ENCODE results near the gene CFAP97D2. TPM values are rescaled to one million over a fixed set of nuclear protein-coding genes. Genes with fewer than 3 reads are reported as not detected.

Gene CFAP97D2
- polyA plus RNA-seq, 3 donors, result 0.21 TPM; not detected in 2

DNA sequence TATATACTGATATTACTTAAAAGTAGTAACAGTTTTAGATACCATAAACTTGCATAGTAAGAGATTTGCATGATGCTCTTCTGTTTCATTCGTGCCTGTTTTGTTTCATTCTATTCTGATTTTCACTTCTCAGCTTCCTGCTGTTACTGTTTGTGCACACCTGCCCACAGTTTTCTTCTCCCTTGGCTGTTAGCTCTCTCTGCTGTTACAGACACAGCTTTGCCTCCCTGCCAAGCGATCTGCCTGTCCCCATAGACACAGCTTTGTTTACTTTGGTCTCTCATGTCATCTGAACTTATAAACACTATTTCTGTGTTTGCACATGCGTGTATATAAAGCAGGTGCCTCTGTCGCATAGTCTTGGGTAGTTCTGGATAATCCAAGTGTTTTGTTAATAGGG is 80.9 kb downstream of the CFAP97D2 start:
- Histone ChIP-seq H3K4me1 (ENCODE audit: control insufficient read depth in 1 of 2, insufficient read depth in 2 of 2, low read length in 2 of 2) (no peaks in the 10 kb centered on the region), H3K79me2 (ENCODE audit: insufficient read depth, low read length) (no peaks in the 10 kb centered on the region), H3K4me3 (replicated peaks in 1 of 3; ENCODE audit: low read depth in 2 of 3, low read length in 3 of 3) (no peak overlapping the region), H3K9ac (ENCODE audit: insufficient read depth, low read length, poor library complexity, severe bottlenecking) (no peak overlapping the region), H3K27ac (ENCODE audit: low read depth in 1 of 2, low read length in 2 of 2) (no peak overlapping the region), H3K4me2 (replicated peaks; ENCODE audit: extremely low read depth, low read length, poor library complexity, severe bottlenecking) (no peak overlapping the region), H3K27me3 (ENCODE audit: control insufficient read depth in 2 of 2, insufficient read depth in 2 of 2, low read length in 2 of 2) (no peaks in the 10 kb centered on the region), H3K36me3 (replicated peaks in 1 of 2; ENCODE audit: control insufficient read depth in 1 of 2, insufficient read depth in 2 of 2, low read length in 2 of 2) (peaks cover 78 to 100% of the 10 kb centered on the region in 2 donors), H3K9me3 (replicated peaks in 1 of 2; ENCODE audit: control insufficient read depth in 1 of 2, insufficient read depth in 1 of 2, low read length in 2 of 2) (no peaks in the 10 kb centered on the region), H2AFZ (ENCODE audit: insufficient read depth, low read depth, low read length, poor library complexity, severe bottlenecking) (no peak overlapping the region), H4K20me1 (ENCODE audit: insufficient read depth, low read length) (no peaks in the 10 kb centered on the region)
- TF ChIP-seq, protein P1, sequence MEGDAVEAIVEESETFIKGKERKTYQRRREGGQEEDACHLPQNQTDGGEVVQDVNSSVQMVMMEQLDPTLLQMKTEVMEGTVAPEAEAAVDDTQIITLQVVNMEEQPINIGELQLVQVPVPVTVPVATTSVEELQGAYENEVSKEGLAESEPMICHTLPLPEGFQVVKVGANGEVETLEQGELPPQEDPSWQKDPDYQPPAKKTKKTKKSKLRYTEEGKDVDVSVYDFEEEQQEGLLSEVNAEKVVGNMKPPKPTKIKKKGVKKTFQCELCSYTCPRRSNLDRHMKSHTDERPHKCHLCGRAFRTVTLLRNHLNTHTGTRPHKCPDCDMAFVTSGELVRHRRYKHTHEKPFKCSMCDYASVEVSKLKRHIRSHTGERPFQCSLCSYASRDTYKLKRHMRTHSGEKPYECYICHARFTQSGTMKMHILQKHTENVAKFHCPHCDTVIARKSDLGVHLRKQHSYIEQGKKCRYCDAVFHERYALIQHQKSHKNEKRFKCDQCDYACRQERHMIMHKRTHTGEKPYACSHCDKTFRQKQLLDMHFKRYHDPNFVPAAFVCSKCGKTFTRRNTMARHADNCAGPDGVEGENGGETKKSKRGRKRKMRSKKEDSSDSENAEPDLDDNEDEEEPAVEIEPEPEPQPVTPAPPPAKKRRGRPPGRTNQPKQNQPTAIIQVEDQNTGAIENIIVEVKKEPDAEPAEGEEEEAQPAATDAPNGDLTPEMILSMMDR (IDR thresholded peaks at IDR 0.05), result no peak
- intact Hi-C loops (cut with micrococcal nuclease), result no loop called here
- Mint-ChIP-seq H3K27ac (no peak overlapping the region), H3K9me3 (no peaks in the 10 kb centered on the region), H3K4me1 (peaks cover 5% of the 10 kb centered on the region), H3K36me3 (peaks cover 84 to 96% of the 10 kb centered on the region in 2 donors), H3K4me3 (no peak overlapping the region), H3K27me3 (ENCODE audit: low read depth in 3 of 3) (peaks cover 0 to 2% (median 0%) of the 10 kb centered on the region in 3 donors)
- DNase-seq, result no peak
- WGBS (ENCODE audit: insufficient coverage), result 100% methylated on average over 4 of the region's 4 CpGs

DNA sequence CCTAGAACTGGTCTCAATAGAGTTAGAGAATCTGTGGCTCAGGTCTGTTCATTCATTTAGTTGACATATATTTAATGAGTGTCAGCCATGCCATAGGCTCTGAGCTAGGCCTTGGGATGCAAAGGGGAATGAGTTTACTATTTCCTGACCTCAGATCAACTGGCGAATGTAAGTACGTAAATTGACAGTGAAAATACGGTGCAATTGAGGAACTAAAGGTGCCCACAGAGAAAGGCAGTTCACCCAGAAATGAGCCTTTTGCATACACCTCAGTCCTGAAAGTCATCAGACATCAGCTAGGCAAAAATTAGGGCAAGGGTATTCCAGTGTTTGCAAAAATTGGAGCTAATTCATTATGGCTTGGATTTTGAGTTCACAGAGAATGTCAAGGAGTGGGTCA is 81.8 kb downstream of the CFAP97D2 start:
- Mint-ChIP-seq H3K4me3 (no peak overlapping the region), H3K9me3 (no peaks in the 10 kb centered on the region), H3K27me3 (ENCODE audit: low read depth in 3 of 3) (peaks cover 0 to 2% (median 0%) of the 10 kb centered on the region in 3 donors), H3K27ac (no peak overlapping the region), H3K36me3 (peaks cover 83 to 96% of the 10 kb centered on the region in 2 donors), H3K4me1 (peaks cover 5% of the 10 kb centered on the region)
- no peak overlapping the region for H3K4me3 ChIP-seq (replicated peaks in 1 of 3; ENCODE audit: low read depth in 2 of 3, low read length in 3 of 3)
- no peaks in the 10 kb centered on the region for H4K20me1 ChIP-seq (ENCODE audit: insufficient read depth, low read length)
- H2AFZ ChIP-seq (ENCODE audit: insufficient read depth, low read depth, low read length, poor library complexity, severe bottlenecking), result no peak overlapping the region
- H3K9ac ChIP-seq (ENCODE audit: insufficient read depth, low read length, poor library complexity, severe bottlenecking), result no peak overlapping the region
- H3K9me3 ChIP-seq (replicated peaks in 1 of 2; ENCODE audit: control insufficient read depth in 1 of 2, insufficient read depth in 1 of 2, low read length in 2 of 2), result no peaks in the 10 kb centered on the region
- H3K27me3 ChIP-seq (ENCODE audit: control insufficient read depth in 2 of 2, insufficient read depth in 2 of 2, low read length in 2 of 2), result no peaks in the 10 kb centered on the region
- intact Hi-C loops (cut with micrococcal nuclease), result no loop called here
- WGBS (ENCODE audit: insufficient coverage), result 43% methylated on average over 3 of the region's 3 CpGs
- no peak overlapping the region for H3K4me2 ChIP-seq (replicated peaks; ENCODE audit: extremely low read depth, low read length, poor library complexity, severe bottlenecking)
- no peak for DNase-seq
- no peaks in the 10 kb centered on the region for H3K79me2 ChIP-seq (ENCODE audit: insufficient read depth, low read length)
- no peaks in the 10 kb centered on the region for H3K4me1 ChIP-seq (ENCODE audit: control insufficient read depth in 1 of 2, insufficient read depth in 2 of 2, low read length in 2 of 2)
- H3K27ac ChIP-seq (ENCODE audit: low read depth in 1 of 2, low read length in 2 of 2), result no peak overlapping the region
- TF ChIP-seq, protein P1 (IDR thresholded peaks at IDR 0.05), result no peak
- peaks cover 78 to 100% of the 10 kb centered on the region in 2 donors for H3K36me3 ChIP-seq (replicated peaks in 1 of 2; ENCODE audit: control insufficient read depth in 1 of 2, insufficient read depth in 2 of 2, low read length in 2 of 2)

All from CD14-positive monocyte (primary cell).